Tibial nerve (tissue), 3 donors: ENCODE measurements around the gene CCDC106.

Experiments
- POLR2A ChIP-seq, 2 donors: fragments of 450-650 bp; IDR thresholded peaks; one replicate each; pipeline ENCODE4 v1.6.1; 2017; ENCODE audit warnings: antibody characterized with exemption in 2 of 2, mild to moderate bottlenecking in 2 of 2, moderate library complexity in 2 of 2
- TF ChIP-seq, protein P1 (sequence below), 5 experiments: fragments of 200-600 bp in 3 of 5; fragments of 450-650 bp in 2 of 5; sonication (generic) in 3 of 5; IDR thresholded peaks; one replicate each; pipeline ENCODE4 v1.5.1; 2016 to 2019; ENCODE audit warnings: antibody characterized with exemption in 5 of 5, mild to moderate bottlenecking in 3 of 5, moderate library complexity in 2 of 5

DNA sequence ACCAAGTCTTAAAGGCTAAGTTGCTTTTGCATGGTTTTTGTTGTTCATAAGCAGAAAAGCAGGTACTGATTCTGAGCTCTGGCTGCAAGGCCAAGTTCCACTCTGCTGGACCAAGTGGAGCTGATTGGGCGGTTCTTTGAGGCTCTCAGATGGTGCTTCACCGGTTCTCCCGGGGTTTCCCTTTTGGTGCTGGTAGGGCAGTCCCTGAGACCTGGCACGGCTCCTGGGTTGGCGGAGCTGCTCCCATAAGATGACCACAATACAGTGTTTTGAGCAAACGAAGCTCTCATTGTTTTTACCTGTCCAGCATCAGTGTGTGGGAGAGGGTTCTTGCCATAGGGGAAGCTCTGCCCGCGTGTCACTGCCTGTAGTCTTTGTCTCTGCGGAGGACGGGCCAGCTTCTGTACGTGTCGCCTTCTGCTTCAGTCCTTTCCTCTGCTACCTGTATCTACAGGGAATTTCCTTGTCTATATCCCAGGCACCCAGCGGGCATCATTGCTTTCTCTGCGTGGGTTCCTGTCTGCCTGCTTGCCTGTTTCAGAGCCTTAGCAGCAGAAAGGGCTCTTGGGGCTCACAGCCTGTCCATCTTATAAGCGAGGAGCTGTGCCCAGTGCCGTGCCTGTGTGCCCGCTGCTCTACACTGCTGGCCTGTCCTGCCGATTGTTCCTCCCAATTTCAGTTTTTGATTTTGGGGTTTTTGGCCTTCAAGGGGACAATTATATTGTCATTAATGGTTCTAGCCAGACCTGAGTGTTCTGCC lies 9.2 kb downstream of the CCDC106 start:
- TF ChIP-seq, protein P1, sequence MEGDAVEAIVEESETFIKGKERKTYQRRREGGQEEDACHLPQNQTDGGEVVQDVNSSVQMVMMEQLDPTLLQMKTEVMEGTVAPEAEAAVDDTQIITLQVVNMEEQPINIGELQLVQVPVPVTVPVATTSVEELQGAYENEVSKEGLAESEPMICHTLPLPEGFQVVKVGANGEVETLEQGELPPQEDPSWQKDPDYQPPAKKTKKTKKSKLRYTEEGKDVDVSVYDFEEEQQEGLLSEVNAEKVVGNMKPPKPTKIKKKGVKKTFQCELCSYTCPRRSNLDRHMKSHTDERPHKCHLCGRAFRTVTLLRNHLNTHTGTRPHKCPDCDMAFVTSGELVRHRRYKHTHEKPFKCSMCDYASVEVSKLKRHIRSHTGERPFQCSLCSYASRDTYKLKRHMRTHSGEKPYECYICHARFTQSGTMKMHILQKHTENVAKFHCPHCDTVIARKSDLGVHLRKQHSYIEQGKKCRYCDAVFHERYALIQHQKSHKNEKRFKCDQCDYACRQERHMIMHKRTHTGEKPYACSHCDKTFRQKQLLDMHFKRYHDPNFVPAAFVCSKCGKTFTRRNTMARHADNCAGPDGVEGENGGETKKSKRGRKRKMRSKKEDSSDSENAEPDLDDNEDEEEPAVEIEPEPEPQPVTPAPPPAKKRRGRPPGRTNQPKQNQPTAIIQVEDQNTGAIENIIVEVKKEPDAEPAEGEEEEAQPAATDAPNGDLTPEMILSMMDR (IDR thresholded peaks at IDR 0.05) = no peak
- TF ChIP-seq POLR2A (IDR thresholded peaks at IDR 0.05) = no peak
